GM12873 (cell line): ENCODE data around the gene BCAR3.

Experiments used
- TF ChIP-seq, protein P1 (sequence below): IDR thresholded peaks from 2 replicates; pipeline ENCODE4 v1.5.1; 2012; ENCODE audit warnings: low read depth, mild to moderate bottlenecking, moderate library complexity, low read length, control low read depth; ENCODE audit not compliant: insufficient read depth; ENCODE audit errors: missing control alignments

Gene BCAR3

DNA sequence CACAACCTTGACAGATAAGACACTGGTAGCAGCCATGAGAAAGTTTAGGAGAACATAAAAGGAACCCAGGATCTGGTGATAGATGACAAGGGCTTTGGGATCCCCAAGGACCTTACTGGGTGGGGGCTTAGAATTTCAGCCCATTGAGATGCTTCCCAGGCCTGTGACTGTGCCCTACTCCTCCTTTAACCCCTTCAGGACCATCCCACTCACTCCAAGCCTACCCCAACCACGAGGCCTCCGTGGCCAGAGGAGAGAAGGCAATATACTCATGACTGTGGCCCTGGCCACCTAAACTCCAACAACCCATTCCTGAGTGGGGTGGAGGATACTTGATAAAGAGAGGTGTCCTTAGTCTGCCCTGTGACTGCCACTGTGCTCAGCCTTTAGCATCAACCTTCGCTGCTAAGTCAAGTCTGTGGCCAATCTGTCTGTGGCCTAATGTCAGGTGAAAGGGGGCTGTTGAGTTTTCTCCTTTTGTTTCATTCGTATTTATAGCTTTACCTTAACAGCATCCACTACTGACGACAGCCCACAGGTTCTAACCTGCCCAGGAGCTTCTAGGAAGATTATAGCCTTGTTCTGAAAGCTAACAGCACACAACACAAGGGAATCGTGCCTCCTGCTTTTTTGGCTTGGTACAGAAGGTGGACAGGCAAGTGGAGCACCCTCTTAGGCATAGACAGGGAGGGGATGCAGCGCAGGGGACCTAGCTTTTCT is 16.9 kb upstream of the BCAR3 start:
- TF ChIP-seq, protein P1, sequence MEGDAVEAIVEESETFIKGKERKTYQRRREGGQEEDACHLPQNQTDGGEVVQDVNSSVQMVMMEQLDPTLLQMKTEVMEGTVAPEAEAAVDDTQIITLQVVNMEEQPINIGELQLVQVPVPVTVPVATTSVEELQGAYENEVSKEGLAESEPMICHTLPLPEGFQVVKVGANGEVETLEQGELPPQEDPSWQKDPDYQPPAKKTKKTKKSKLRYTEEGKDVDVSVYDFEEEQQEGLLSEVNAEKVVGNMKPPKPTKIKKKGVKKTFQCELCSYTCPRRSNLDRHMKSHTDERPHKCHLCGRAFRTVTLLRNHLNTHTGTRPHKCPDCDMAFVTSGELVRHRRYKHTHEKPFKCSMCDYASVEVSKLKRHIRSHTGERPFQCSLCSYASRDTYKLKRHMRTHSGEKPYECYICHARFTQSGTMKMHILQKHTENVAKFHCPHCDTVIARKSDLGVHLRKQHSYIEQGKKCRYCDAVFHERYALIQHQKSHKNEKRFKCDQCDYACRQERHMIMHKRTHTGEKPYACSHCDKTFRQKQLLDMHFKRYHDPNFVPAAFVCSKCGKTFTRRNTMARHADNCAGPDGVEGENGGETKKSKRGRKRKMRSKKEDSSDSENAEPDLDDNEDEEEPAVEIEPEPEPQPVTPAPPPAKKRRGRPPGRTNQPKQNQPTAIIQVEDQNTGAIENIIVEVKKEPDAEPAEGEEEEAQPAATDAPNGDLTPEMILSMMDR: no peak

DNA sequence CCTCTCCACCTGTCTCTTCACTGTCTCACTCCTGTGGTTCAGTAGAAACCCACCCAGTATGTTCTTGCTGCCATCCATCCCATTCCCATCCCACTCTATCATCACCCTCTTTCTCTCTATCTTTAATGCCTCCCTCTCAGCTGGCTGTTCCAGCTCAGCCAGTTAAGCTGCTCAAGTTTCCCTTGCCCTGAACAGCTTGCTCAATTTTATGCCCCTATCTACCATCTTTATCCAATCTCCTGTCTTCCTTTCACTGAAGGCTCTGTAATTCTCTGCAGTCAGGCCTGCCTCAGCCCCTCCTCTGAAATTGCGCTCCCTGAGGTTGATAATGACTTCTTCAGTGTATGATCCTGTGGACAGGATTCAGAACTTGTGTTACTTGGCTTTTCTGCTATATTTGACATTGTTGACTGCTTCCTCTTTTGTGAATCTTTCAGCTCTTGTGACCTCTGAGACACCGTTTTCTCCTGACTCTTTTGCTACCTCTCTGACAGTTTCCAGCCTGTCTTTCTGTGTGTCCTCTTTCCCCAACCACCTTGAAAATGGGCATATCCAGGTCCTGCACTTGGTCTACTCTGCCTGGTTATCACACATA is 13.9 kb upstream of the BCAR3 start:
- TF ChIP-seq, protein P1: peak; percentile 5

DNA sequence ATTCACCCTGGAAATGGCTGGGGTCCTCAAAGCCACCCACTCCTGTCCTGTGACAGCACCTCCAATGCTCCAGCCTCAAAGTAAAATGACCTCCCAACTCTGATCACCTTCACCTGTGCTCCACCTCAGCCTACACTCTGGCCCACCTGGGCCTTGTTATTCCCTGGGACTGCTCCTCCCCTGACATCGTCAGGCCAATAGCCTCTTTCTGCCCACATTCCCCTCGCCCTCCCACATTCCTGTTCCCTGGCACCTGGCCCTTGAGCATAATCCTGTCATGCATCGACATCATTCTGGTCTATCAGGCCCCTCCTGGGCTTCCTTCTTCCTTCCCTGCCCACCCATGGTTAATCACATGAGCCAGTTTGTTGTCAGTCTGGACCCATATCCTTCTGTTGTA is 13.2 kb upstream of the BCAR3 start:
- TF ChIP-seq, protein P1: no peak

DNA sequence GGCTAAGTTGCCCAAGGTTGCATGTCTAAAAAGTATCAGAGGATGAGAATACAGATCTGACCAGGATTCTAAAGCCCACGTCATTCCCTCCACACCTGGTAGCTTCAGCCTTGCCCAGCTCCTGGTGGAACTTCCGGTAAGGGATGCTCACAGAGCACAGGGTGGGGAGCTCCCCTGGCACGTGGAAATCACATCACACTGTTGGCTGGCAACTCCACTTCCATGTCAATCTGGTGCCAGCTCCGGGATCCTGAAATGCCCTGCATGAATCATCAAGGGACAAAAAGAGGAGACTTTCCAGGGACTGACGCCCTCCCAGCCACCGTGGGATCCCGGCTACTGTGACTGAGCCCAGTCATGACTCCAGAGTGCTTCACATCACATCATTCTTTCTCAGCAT is 12.4 kb upstream of the BCAR3 start:
- TF ChIP-seq, protein P1: no peak

DNA sequence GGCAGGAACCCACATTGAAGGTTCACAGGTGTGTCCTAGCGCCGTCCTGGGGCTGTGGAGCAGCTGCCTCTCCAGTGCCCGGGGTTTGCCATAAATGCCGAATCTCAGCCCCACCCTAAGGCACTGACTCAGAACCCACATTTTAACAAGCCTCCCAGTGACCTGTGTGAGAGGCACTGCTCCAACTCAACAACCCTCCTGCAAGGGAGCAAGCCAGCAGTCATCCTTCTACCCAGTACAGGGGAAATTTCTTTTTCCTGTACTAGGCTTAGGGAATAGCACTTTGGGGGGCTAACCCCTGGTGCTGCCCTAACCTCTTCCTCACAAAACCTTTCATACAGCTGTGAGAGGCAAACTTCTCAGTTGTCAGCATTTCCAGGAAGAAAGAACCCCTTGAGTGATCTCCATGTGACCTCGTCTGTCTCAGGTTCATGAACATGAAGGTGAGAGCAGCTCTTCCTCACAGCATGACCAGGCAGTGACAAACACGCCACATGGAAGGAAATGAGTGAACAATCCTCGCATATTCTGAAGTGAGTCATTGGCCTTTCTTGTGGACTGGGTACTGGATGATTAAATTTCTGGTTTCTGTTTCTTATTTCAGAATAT is 11.4 kb upstream of the BCAR3 start:
- TF ChIP-seq, protein P1: no peak

DNA sequence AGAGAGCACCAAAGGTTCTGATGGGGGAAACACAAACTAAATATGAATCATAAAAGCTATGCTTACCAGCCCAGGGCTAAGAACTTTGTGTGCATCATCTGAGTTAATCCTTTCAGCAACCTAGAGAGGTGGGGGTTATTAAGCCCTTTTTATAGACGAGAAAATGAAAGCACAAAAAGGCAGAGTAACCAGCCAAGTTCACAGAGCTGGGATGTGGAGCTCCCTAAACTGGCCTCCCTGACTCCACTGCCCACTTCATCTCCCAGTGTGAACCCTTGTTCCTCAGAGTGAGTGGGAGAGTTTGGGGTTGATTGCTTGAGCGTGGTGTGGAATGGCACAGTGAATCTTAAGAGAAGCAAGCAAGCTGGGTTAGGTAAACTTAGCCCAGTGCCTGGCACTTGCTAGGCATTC is 10.8 kb upstream of the BCAR3 start:
- TF ChIP-seq, protein P1: no peak

DNA sequence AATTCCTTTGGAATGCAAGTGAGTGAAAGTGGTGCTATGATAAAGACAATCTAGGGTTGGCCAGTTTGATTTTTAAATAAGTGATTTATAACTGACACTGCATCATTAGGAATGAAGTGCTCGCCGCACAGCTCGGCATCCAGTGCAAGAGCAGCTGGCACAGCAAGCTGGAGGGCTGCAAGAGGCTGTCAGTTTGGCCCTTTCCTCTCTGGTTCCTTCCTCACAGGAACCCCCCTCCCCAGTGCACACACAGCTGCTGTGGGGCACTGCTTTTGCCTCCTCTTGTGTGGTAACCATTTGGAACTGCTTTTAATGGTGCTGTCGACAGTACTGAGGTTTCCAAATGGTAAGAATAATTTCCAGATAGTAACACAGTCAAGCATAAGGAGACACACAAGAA is 10.4 kb upstream of the BCAR3 start:
- TF ChIP-seq, protein P1: no peak
